GM18858 (cell line): ENCODE measurements around the gene YEATS2.
"Not testable (repeated sequence)": the region's sequence is repeated elsewhere in the genome, so short reads cannot be mapped to it uniquely, and the experiment has no call there.

Experiments
- ATAC-seq: cut with Tn5 transposase; IDR thresholded peaks from one replicate; pipeline ENCODE4 v1.9.1; 2021; ENCODE audit not compliant: unreplicated experiment

Gene YEATS2

GRCh38 chr3:183711516-183711915, 13.9 kb downstream of the YEATS2 start:
- ATAC-seq, result no peak

DNA sequence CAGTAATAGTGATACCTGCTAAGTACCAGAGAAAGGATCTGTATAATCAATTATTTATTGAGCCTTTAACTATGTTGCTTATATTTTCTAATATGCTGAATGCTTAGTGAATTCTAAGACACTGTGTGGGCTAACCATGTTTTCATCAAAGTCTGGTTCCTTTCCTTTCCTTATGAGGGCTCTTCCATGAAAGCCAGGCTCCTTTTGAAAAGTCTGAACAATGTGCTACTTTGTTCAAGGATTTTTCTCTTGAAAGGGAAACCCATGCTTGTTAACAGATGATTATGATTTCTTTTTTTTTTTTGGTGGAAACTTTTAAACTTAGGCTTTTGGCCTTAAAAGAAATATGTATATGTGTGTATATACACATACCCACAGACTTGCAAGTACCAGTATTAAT, 17.0 kb downstream of the YEATS2 start:
- ATAC-seq, result no peak

DNA sequence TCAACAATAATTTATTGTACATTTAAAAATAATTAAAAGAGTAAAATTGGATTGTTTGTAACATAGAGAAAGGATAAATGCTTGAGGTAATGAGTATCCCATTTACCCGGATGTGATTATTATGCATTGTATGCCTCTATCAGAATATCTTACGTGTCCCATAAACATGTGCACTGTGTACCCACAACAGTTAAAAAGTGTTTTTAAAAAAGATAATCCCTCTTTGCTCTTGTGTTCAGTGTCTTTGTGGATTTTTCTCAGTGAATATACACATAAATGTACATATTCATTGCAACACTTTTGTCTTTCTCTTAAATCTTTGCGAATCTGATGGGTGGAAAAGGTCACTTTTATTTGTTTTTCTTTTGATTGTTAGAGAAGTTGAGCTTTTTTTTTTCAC, 20.4 kb downstream of the YEATS2 start:
- no peak for ATAC-seq

DNA sequence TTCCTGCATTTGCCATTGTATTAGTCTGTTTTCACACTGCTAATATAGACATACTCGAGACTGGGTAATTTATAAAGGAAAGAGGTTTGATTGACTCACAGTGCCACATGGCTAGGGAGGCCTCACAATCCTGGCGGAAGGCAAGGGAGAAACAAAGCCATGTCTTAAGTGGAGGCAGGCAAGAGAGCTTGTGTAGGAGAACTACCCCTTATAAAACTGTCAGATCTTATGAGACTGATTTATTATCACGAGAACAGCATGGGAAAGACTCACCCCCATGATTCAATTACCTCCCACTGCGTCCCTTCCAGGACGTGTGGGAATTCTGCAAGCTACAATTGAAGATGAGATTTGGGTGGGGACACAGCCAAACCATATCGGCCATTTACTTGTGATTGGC, 27.8 kb downstream of the YEATS2 start:
- ATAC-seq, result no peak

DNA sequence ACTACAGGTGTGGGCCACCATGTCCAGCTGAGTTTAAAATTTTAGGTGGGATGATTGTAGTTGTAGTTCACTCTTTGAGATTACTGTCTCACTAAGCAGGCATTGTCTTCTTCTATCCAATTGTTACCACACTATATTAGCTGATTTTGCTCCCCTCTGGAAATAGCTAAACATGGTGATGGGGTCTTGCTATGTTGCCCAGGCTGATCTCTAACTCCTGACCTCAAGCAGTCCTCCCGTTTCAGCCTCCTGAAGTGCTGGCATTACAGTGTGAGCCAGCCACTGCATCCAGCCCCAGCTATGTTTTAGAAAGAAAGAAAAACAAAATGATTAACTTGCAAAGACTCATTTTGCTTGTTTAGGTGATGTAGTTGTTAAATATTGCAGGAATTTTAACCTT, 30.6 kb downstream of the YEATS2 start:
- no peak for ATAC-seq

DNA sequence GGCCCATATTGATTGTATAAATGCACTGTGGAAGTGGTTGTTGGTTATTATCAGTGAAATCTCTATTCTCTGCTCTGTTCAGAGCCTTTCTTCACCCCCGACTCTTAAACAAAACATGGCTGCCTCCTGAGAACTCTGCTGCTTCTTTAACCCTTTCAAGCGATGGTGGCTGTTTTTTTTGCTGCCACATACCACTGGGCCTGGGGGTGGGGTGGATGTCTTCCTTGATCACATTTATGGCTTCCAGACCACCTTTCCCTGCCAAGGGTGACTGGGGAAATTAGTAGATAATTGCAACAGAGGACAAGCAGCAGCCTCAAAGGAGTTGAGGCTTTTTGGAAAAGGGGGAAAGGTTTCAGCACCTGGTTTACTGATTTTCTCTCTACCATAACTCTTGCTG, 32.8 kb downstream of the YEATS2 start:
- ATAC-seq, result no peak

- ATAC-seq, result no peak
These were observed 34.0 kb downstream of the YEATS2 start for GRCh38 chr3:183731611-183732010.

DNA sequence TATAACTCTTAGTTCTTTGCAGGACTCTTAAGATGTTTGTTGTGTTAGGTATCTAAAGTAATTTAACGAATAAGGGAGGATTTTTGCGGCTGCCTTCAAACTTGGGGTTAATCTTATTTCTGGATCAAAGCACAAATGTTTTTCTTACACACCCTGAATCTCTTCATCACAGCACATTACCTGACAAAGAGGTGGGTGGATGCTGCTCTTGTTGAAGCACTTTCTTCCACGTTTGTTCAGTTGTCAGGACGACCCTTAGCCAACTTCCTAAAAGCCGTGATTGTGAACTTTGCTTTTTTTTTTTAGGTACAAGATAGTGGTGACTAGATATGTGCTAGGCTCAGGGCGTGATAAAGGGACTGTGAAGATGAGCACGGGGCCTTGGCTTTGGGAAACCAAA, 36.0 kb downstream of the YEATS2 start:
- ATAC-seq, result no peak

- no peak for ATAC-seq
These were observed 37.3 kb downstream of the YEATS2 start for GRCh38 chr3:183734750-183735494.

DNA sequence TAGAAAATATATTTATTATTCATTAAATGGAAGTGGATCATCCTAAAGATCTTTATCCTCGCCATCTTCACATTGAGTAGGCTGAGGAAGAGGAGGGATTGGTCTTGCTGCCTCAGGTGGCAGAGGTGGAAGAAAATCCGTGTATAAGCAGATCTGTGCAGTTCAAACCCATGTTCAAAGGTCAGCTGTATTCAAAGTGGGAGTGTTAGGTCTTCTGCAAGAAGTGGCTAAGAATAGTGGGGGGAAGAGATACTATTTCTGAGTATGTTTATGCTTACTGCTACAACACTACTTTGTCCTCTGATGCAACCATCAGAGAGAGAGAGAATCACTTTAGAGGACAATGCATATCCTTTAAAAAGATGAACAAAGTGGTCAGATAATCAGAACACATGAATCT, 39.5 kb downstream of the YEATS2 start:
- no peak for ATAC-seq

- ATAC-seq, result not testable (repeated sequence)
These were observed 42.6 kb downstream of the YEATS2 start for GRCh38 chr3:183740154-183740553.

DNA sequence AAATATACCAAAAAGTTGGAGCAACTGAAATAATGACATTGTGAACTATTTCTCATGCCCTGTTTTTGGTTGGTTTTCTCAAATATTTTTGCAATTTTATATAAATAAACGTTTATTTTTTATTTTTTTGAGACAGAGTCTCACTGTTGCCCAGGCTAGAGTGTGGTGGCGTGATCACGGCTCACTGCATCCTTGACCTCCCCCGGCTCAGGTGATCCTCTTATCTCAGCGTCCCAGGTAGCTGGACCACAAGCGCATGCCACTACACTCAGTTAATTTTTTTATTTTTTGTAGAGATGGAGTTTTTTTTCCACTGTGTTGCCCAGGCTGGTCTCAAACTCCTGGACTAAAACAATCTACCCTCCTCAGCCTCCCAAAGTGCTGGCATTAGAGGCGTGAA, 45.6 kb downstream of the YEATS2 start:
- no peak for ATAC-seq

- no peak for ATAC-seq
These were observed 47.9 kb downstream of the YEATS2 start for GRCh38 chr3:183745300-183746098.

GRCh38 chr3:183754052-183754451, 56.5 kb downstream of the YEATS2 start:
- no peak for ATAC-seq

GRCh38 chr3:183762304-183762703, 64.7 kb downstream of the YEATS2 start:
- ATAC-seq, result no peak

DNA sequence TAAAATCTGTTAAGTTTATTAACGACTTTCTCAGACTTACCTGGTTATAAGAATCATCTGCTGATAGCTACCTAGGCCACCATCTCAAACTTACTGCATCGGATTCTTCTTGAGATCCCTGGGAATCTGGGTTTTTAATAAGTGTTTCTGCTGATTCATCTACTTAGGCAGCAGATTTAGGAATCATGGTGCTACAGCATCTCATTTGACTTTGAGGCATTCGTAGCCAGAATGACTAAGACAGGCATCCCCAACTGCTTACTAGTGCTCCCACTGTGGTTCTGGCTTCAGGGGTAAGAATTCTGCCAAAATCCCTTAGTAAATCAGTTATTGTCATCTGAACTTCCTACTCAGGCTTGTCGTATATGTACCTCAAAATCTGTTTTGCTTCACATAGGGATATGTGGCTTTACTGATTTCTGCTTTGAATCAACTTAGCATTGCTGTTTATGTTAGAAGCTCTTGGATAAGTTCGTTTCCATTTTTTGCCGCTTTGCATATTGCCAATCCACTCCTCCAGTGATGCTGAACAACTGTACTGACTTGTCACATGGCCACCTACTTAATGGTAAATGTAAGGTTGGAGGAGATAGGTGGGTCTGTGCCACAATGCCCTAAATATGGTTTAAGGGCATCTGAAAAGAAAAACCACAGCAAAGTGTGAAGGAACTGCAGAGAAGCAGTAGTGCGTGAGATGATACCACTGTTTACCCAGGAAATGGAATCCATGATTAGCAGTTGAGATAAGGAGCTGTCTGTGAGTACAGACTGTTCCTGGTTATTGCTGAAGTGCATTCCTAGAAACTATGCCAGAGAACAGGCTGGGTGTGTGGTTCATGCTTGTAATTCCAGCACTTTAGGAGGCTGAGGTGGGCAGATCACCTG, 67.5 kb downstream of the YEATS2 start:
- ATAC-seq, result no peak

- no peak for ATAC-seq
These were observed 68.5 kb downstream of the YEATS2 start for GRCh38 chr3:183766107-183766506.

- ATAC-seq, result peak; percentile 55
These were observed 69.4 kb downstream of the YEATS2 start for GRCh38 chr3:183766745-183767606.

DNA sequence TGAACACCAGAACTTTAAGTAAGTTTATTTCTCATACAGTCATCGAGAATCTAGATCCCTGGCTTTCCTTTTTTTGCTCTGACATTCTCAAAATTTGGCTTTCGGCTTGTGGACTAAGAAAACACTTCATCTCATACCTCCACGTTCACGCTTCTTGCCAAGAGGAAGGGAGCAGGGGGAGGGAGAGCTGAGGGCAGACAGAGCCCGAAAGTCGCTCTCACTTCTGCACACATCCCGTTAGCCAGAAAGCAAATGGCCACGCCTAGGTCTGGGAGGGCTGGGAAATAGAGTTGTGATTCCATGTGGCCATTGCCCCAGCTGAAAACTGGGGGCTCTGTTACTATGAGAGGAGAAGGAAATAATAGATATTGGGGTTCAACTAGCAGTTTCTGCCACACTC, 70.5 kb downstream of the YEATS2 start:
- no peak for ATAC-seq

DNA sequence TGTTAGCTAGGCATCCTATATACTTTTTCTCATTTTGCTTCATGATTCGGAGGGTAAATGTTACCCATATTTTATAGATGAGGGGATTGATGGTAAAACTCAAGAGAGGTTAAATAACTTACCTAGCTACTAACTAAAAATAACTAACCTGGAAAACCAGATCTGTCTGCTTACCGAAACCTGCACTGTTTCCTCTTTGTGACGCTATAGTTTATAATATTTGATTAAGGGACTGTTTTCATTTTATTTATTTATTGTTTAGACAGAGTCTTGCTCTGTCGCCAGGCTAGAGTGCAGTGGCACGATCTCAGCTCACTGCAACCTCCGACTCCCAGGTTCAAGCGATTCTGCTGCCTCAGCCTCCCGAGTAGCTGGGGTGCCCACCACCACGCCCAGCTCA, 71.9 kb downstream of the YEATS2 start:
- no peak for ATAC-seq

DNA sequence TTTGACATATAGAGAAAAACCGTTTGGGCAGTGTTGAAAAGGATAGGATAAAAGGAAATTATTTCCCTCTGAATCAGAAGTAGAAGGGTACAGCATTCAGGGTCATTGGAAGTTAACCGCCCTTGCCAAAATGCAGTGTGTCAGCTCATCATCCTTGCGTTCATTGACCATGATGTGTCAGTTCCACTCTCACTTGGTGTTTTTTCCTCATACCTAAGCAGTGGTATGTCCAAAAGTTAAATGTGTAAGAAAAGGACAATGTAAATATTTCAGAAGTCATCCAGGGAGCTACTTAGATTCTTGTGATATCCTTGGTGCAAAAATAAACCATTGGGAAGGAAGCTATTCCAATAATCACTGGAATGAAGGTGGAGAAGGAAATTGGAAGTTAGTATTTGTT, 77.0 kb downstream of the YEATS2 start:
- no peak for ATAC-seq
